Skeletal muscle satellite cell (primary cell): ENCODE data around the gene MRGPRF.

Source experiments
- H3K27me3 ChIP-seq: 2 replicates; pipeline ENCODE4 v1.7.0; 2013; ENCODE audit warnings: low read length; ENCODE audit not compliant: control insufficient read depth, insufficient read depth
- H3K36me3 ChIP-seq: 2 replicates; pipeline ENCODE4 v1.7.0; 2013; ENCODE audit warnings: mild to moderate bottlenecking, control low read depth, low read length; ENCODE audit not compliant: insufficient read depth
- H3K4me1 ChIP-seq: 2 replicates; pipeline ENCODE4 v1.7.0; 2013; ENCODE audit warnings: low read length; ENCODE audit not compliant: control insufficient read depth, insufficient read depth
- H3K4me2 ChIP-seq: 2 replicates; pipeline ENCODE4 v1.7.0; 2013; ENCODE audit warnings: mild to moderate bottlenecking, low read length
- H3K4me3 ChIP-seq: 2 replicates; pipeline ENCODE4 v1.7.0; 2013; ENCODE audit warnings: low read length
- H3K9ac ChIP-seq: 2 replicates; pipeline ENCODE4 v1.7.0; 2013; ENCODE audit warnings: mild to moderate bottlenecking, low read depth, low read length, moderate library complexity
- H3K9me3 ChIP-seq: replicated peaks from 2 replicates; pipeline ENCODE4 v1.7.0; 2013; ENCODE audit warnings: mild to moderate bottlenecking, control low read depth, low read length

MRGPRF gene

DNA sequence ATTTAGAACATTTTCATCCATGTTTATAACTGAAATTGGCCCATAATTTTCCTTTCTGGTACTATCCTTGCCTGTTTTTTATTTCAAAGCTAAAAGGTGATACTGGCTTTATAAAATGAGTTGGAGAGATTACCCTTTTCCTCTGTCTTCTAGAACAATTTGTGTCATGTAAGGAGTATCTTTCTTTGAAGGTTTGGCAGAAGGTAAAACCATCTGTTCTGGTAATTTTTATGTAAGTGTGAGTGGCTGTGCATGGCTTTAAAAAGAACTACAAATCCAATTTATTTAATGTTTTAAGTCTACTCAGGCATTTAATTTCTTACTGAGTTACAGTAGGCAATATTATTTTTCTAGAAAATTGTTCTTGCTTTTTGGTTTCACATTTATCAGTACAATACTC is 24.6 kb downstream of the MRGPRF start:
- H3K4me1 ChIP-seq, result no peaks in the 10 kb centered on the region
- H3K4me2 ChIP-seq, result no peak overlapping the region
- H3K36me3 ChIP-seq, result no peaks in the 10 kb centered on the region
- no peak overlapping the region for H3K4me3 ChIP-seq
- peaks cover 49% of the 10 kb centered on the region for H3K27me3 ChIP-seq
- H3K9ac ChIP-seq, result no peak overlapping the region
- H3K9me3 ChIP-seq, result no peaks in the 10 kb centered on the region

DNA sequence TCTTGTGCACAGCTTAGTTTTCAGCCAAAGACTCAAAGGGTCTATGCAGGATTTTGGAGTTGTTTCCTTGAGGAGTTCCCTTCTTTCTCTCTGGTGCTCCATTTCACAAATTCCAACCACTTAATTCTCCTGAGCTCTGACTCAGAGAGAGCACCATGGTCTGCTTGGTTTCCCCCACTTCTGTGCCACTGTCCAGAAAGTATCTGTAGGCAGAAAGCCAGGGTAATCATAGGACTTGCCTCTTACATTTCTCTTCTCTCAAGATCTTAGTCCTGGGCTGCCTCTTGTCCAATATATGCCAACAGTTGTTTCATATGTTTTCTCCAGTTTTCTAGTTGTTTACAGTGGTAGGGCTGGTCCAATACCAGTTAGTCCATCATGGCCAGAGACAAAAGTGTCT is 25.8 kb downstream of the MRGPRF start:
- H3K4me2 ChIP-seq, result no peak overlapping the region
- no peaks in the 10 kb centered on the region for H3K4me1 ChIP-seq
- H3K36me3 ChIP-seq, result no peaks in the 10 kb centered on the region
- H3K9ac ChIP-seq, result no peak overlapping the region
- no peaks in the 10 kb centered on the region for H3K9me3 ChIP-seq
- H3K4me3 ChIP-seq, result no peak overlapping the region
- H3K27me3 ChIP-seq, result peaks cover 49% of the 10 kb centered on the region

DNA sequence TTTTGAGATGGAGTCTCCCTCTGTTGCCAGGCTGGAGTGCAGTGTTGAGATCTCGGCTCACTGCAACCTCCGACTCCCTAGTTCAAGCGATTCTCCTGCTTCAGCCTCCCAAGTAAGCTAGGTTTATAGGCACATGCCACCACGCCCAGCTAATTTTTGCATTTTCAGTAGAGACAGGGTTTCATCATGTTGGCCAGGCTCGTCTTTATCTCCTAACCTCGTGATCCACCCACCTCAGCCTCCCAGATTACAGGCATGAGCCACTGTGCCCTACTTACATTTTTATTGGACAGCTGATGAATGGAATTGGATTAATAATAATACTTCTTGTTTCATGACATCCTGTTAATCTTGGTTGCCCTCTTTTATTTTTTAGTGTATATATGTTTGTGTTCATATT is 29.2 kb downstream of the MRGPRF start:
- Histone ChIP-seq H3K4me3 (no peak overlapping the region), H3K36me3 (no peaks in the 10 kb centered on the region), H3K27me3 (peaks cover 60% of the 10 kb centered on the region), H3K9ac (no peak overlapping the region), H3K9me3 (no peaks in the 10 kb centered on the region), H3K4me1 (no peaks in the 10 kb centered on the region), H3K4me2 (no peak overlapping the region)

DNA sequence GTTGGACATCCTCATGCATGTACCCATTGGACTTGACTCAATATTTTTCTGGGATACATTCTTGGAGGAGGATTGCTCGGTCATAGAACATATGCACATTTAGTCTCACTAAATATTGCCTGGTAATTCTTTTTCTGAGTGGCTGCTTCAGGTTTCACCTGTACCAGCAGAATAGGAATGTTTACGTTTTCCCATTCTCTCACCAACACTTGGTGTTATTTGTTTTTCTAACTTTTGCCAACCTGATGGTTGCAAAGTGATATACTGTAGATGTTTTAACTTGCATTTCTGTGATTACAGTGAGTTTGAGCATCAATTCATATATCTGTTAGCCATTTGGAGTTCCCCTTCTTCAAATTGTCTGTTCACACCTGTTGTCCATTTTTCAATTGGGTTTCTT is 30.9 kb downstream of the MRGPRF start:
- peaks cover 66% of the 10 kb centered on the region for H3K27me3 ChIP-seq
- H3K9me3 ChIP-seq, result no peaks in the 10 kb centered on the region
- no peak overlapping the region for H3K9ac ChIP-seq
- no peak overlapping the region for H3K4me2 ChIP-seq
- H3K36me3 ChIP-seq, result no peaks in the 10 kb centered on the region
- no peaks in the 10 kb centered on the region for H3K4me1 ChIP-seq
- no peak overlapping the region for H3K4me3 ChIP-seq

DNA sequence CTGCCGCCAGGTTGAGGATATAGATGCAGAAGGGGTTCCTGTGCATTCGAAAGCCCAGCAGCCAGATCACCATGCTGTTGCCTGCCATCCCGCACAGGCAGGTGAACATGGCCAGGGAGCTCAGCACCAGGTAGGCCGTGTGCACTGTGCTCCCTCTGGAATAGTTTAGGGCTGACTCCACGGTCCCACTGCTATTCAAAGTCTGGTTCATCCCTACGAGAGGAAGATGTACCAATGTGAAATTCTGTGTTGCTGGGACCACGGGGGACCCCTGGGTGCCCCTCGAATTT is 32.3 kb downstream of the MRGPRF start, which contains the start of gene MRGPRD:
MRGPRD (minus strand) TSS at position 211 of the 290 bp plus-strand sequence; CDS start at position 211, 0 bp downstream.
- H3K9ac ChIP-seq, result no peak within 1 kb of the TSS
- H3K4me2 ChIP-seq, result no peak within 1 kb of the TSS
- H3K27me3 ChIP-seq, result peaks cover 60% of the 10 kb centered on the region
- H3K4me3 ChIP-seq, result no peak within 1 kb of the TSS
- H3K36me3 ChIP-seq, result no peaks in the 10 kb centered on the region
- H3K4me1 ChIP-seq, result no peaks in the 10 kb centered on the region
- no peaks in the 10 kb centered on the region for H3K9me3 ChIP-seq

DNA sequence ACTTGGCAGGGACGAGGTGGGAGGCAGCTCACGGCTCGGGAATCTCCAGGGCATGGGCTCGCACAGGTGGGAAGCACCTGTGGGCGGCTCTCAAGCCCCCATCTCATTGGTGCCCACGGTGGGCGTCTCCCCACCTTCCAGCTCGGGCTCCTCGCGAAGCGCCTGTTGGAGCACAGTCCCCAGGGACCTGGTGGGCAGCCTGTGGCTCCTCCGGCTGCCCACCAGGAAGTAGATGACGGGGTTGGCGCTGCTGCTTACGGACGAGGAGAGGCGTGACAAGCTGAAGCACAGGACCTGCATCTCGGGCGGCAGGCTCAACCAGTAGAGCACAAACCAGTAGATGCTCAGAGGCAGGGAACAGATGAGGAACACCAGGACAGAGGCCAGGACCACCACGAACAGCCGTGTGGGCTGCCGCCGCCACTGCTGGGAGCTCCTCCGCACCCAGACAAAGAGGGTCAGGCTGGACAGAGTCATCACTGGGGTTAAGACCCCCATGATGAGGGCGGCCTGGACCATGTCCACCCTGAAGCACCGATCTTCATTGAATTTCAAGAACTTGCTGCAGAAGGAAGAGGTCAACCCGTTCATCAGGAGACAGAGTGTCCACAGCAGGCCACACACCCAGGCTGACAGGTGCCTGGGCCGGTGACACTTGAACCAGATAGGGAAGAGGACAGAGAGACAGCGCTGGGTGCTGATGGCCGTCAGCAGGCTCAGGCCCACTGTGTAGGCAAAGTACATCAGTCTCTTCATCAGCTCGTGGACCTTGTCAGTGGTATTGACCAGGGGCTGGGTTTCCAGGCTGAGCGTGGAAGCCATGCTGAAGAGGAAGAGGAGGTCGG is 32.9 kb downstream of the MRGPRF start:
- Histone ChIP-seq H3K9ac (no peak overlapping the region), H3K9me3 (no peaks in the 10 kb centered on the region), H3K27me3 (peaks cover 57% of the 10 kb centered on the region), H3K4me1 (no peaks in the 10 kb centered on the region), H3K36me3 (no peaks in the 10 kb centered on the region), H3K4me3 (no peak overlapping the region), H3K4me2 (no peak overlapping the region)

DNA sequence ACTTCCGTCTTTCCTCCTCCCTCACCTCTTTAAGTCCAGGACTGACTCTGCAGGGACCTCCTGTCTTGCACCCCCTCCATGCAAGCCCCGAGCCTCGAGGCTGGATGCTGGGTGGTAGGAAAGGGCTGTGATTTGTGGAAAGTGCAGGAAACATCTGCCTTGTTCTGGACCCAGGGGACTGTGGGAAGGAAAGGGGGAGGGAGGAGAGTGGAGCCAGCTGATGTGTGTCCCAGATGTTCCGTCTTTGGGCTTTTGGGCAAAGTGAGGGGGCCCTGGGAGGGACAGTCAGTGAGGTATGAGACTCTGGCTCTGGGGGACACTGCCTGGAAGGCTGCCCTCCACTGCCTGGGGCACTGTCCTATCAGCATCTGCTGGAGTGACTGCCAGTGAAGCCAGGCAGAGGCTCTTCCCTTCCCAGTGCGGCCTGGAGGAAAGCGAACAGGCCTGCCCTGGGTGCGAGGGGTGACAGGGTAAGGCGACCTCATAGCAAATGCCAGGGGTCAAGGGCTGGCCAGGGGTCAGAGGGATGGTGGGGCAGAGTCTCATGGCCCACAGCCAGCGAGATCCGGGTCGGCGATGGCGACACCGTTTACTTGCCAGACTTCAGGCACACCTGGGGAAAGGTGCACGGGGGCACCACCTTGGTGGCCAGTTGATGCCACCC is 34.0 kb downstream of the MRGPRF start:
- Histone ChIP-seq H3K4me2 (no peak overlapping the region), H3K4me1 (no peaks in the 10 kb centered on the region), H3K4me3 (no peak overlapping the region), H3K9me3 (no peaks in the 10 kb centered on the region), H3K27me3 (peaks cover 51% of the 10 kb centered on the region), H3K9ac (no peak overlapping the region), H3K36me3 (no peaks in the 10 kb centered on the region)

DNA sequence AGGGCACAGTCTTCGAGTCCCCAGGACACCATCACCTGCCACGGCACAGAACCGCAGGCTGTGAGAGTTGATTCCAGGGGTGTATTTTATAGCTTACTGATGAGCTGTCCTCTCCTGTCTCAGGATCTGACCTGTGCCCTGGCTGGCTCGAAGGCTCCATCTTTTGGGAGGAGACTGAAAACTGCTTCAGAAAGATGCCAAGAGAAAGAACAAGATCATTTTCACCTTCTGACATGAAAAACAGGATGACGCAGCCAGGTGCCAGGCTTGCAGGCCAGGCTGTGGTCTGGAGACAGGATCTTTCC is 34.5 kb downstream of the MRGPRF start:
- Histone ChIP-seq H3K27me3 (peaks cover 52% of the 10 kb centered on the region), H3K4me2 (no peak overlapping the region), H3K36me3 (no peaks in the 10 kb centered on the region), H3K9me3 (no peaks in the 10 kb centered on the region), H3K4me3 (no peak overlapping the region), H3K9ac (no peak overlapping the region), H3K4me1 (no peaks in the 10 kb centered on the region)

DNA sequence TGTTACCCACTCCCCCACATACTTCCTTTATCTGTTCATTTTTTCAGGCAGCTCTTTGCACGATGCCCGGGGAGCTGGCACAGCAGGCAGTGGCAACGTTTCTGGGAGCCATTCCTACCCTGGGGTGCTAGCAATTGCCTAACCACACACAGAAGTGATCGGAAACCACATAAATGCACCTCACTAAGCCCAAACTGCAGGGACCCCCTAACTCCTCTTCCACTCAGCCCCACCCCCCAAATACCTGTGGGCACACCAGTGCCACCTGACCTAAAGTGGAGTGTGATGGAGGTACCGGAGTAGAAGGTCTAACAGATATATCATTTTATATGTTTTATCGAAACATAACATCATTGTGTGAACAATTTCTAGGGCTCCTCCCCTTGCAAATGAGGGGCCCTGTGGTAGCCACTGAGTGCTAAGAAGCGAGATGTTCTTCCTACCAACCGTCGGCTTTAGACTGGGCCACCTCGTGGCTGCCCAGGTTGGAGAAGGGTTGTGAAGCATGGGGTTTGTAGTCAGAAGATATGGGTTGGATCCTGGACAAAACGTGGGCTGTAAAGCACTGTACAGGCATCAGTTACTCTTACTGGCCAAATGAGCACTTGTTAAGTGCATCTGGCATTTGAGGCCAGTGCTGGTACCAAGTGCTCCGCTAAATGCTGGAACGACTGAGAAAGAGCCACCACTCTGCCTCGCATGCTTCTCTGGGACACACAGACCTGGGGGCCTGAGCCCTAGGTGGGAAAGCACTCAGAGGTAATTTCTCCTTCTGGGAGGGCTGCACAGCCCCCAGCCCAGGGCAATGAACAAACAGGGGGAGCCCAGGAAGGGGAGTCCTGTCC is 35.0 kb downstream of the MRGPRF start:
- Histone ChIP-seq H3K36me3 (no peaks in the 10 kb centered on the region), H3K4me1 (no peaks in the 10 kb centered on the region), H3K9me3 (no peaks in the 10 kb centered on the region), H3K4me3 (no peak overlapping the region), H3K4me2 (no peak overlapping the region), H3K27me3 (peaks cover 57% of the 10 kb centered on the region), H3K9ac (no peak overlapping the region)

DNA sequence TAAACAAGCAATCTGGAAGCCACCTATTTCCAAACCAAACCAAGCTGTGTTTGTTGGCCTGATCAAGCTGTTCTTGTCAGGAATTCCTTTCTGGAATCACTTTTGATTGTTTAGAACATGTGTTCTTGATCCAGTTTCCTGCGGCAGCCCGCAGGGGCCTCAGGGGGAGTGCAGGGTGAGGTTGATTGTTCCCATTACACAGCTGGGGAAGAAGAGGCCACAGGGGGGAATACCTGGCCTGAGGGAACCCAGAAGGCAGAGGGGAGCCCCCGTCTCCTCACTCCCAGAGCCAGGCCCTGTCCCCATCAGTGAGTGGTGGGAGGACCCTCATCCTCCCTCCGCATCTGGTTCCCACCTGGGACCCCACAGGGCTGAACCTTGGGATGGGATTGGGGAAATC is 36.5 kb downstream of the MRGPRF start:
- no peak overlapping the region for H3K4me3 ChIP-seq
- no peaks in the 10 kb centered on the region for H3K4me1 ChIP-seq
- no peaks in the 10 kb centered on the region for H3K9me3 ChIP-seq
- H3K27me3 ChIP-seq, result peaks cover 49% of the 10 kb centered on the region
- no peak overlapping the region for H3K4me2 ChIP-seq
- H3K9ac ChIP-seq, result no peak overlapping the region
- no peaks in the 10 kb centered on the region for H3K36me3 ChIP-seq

DNA sequence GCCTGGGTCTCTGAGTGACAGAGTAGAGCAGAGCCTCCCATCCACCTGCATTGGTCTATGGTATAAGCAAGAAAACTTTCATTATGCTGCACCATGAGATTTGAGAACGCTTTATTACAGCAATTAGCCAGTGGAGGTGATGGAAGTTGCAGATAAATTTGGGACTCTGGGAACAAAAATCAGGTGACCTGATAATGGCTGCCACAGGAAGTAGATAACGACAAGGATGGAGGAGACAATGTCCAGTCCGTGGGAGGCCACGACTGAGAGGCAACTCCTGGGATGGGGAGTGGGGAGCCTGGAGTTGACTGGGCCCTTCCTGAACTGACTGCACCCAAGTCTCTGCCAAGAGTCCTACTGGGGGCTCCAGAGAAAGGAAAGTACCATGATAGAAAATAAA is 37.0 kb downstream of the MRGPRF start:
- Histone ChIP-seq H3K9ac (no peak overlapping the region), H3K4me1 (no peaks in the 10 kb centered on the region), H3K9me3 (no peaks in the 10 kb centered on the region), H3K27me3 (peaks cover 52% of the 10 kb centered on the region), H3K4me3 (no peak overlapping the region), H3K4me2 (no peak overlapping the region), H3K36me3 (no peaks in the 10 kb centered on the region)
